ENCODE data around the gene ATRIP.

ATRIP gene

DNA sequence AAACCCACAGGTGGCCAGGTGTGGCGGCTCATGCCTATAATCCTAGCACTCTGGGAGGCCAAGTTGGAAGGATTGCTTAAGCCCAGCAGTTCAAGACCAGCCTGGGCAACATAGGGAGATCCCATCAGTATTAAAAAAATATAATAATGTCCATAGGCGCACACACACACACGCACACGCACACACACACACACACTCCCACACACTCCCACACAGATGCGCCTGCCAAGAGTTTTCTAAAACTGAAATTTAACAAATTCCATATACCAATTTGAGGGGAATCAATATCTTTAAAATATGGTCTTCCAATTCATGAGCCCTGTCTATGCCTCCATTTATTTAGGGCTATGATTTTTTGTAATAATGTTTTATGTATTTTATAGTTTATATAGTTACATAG lies 40.4 kb downstream of the ATRIP start:
- no peak overlapping the region for H3K4me3 ChIP-seq (ENCODE audit: low read depth, low read length)
- DNase-seq (ENCODE audit: low read depth): no peak
- TF ChIP-seq MYC (IDR thresholded peaks at IDR 0.05; ENCODE audit: low read depth, low read length) (no peak), POLR2A (IDR thresholded peaks at IDR 0.05; ENCODE audit: extremely low read depth, insufficient read length) (no peak)
- TF ChIP-seq, protein P1, sequence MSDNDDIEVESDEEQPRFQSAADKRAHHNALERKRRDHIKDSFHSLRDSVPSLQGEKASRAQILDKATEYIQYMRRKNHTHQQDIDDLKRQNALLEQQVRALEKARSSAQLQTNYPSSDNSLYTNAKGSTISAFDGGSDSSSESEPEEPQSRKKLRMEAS (IDR thresholded peaks at IDR 0.05; ENCODE audit: low read depth, low read length): no peak
- TF ChIP-seq, protein P2, sequence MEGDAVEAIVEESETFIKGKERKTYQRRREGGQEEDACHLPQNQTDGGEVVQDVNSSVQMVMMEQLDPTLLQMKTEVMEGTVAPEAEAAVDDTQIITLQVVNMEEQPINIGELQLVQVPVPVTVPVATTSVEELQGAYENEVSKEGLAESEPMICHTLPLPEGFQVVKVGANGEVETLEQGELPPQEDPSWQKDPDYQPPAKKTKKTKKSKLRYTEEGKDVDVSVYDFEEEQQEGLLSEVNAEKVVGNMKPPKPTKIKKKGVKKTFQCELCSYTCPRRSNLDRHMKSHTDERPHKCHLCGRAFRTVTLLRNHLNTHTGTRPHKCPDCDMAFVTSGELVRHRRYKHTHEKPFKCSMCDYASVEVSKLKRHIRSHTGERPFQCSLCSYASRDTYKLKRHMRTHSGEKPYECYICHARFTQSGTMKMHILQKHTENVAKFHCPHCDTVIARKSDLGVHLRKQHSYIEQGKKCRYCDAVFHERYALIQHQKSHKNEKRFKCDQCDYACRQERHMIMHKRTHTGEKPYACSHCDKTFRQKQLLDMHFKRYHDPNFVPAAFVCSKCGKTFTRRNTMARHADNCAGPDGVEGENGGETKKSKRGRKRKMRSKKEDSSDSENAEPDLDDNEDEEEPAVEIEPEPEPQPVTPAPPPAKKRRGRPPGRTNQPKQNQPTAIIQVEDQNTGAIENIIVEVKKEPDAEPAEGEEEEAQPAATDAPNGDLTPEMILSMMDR (IDR thresholded peaks at IDR 0.05; ENCODE audit: low read depth, low read length): no peak

DNA sequence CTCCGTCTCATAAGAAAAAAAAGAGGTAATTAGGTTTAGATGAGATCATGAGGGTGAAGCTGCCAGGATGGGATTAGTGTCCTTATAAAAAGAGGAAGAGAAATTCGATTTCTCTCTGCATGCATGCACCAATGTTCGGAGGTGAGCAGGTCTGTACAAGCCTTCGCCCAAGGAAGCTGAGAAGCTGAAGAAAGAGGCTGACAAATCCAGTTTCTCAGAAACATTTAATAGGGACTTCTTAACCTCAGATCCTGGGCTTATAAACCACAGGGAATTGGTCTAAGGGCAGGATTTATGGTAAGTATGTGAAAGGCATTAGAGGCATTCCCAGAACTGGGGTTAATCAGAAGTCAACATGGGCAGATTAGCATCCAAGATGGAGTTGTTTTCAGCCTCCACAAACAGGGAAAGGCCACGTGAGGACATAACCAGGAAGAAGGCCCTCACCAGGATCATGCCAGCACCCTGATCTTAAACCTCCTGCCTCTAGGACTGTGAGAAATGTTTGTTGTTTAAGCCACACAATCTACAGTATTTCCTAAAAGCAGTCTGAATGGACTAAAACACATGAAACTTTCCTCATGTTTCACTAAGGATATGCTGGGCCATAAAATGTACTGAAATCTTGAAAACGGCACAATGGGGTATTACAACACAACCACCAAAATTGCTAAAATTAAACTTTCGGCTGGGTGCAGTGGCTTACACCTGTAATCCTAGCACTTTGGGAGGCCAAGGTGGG lies 46.1 kb downstream of the ATRIP start:
- H3K4me3 ChIP-seq (ENCODE audit: low read depth, low read length): no peak overlapping the region
- TF ChIP-seq, protein P1 (IDR thresholded peaks at IDR 0.05; ENCODE audit: low read depth, low read length): no peak
- TF ChIP-seq, protein P2 (IDR thresholded peaks at IDR 0.05; ENCODE audit: low read depth, low read length): no peak
- TF ChIP-seq MYC (IDR thresholded peaks at IDR 0.05; ENCODE audit: low read depth, low read length): no peak
- no peak for TF ChIP-seq POLR2A (IDR thresholded peaks at IDR 0.05; ENCODE audit: extremely low read depth, insufficient read length)
- peak; percentile 32 for DNase-seq (ENCODE audit: low read depth)

DNA sequence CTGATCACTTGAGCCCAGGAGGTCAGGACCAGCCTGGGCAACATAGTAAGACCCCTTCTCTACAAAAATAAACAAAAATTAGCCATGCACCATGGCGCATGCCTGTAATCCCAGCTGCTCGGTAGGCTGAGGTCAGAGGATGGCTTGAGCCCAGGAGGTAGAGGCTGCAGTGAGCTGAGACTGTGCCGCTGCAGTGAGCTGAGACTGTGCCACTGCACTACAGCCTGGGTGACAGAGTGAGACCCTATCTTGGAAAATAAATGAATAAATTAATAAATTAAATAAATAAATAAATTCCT lies 46.6 kb downstream of the ATRIP start:
- DNase-seq (ENCODE audit: low read depth): no peak
- TF ChIP-seq, protein P1 (IDR thresholded peaks at IDR 0.05; ENCODE audit: low read depth, low read length): no peak
- TF ChIP-seq MYC (IDR thresholded peaks at IDR 0.05; ENCODE audit: low read depth, low read length) (no peak), POLR2A (IDR thresholded peaks at IDR 0.05; ENCODE audit: extremely low read depth, insufficient read length) (no peak)
- TF ChIP-seq, protein P2 (IDR thresholded peaks at IDR 0.05; ENCODE audit: low read depth, low read length): no peak
- H3K4me3 ChIP-seq (ENCODE audit: low read depth, low read length): no peak overlapping the region

DNA sequence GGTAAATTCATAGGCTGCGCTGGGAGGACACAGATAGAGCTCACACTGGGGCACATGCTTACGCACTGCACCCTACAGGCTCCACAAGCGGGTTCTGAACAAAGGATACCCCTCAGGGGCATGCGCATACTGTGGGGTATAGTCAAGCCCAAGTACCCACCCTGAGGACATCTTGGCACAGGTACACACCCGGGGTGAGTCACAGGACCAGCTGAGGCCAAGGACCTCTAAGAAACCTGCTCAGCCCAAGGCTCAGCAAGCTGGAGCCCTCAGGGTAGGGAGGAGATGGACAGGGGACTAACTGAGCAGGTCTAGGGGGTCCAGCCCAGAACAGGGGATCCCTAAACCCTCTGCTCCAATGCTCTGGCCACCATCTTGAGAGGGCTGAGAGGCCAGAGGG lies 54.1 kb downstream of the ATRIP start:
- H3K4me3 ChIP-seq (ENCODE audit: low read depth, low read length): no peak overlapping the region
- DNase-seq (ENCODE audit: low read depth): no peak
- no peak for TF ChIP-seq POLR2A (IDR thresholded peaks at IDR 0.05; ENCODE audit: extremely low read depth, insufficient read length)
- TF ChIP-seq, protein P2 (IDR thresholded peaks at IDR 0.05; ENCODE audit: low read depth, low read length): no peak
- TF ChIP-seq MYC (IDR thresholded peaks at IDR 0.05; ENCODE audit: low read depth, low read length): no peak
- TF ChIP-seq, protein P1 (IDR thresholded peaks at IDR 0.05; ENCODE audit: low read depth, low read length): no peak

DNA sequence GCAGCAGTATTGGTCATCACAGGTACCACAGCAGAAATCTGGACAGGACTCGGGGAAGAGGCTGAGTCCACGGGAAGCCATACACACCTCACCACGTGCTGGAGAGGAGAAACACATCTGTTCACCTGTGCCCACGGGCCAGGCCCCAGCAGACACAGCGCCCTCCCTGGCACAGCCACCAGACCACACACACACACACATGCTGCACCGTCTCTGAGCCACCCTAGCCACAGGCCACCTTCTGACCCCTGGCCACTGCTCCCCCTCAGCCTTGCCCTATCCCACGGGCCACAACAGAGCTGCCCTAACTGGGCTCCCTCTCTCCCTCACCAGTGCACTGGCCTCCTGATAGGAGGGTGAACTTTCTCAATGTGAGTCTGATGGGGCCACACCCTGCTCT lies 54.7 kb downstream of the ATRIP start:
- DNase-seq (ENCODE audit: low read depth): no peak
- no peak overlapping the region for H3K4me3 ChIP-seq (ENCODE audit: low read depth, low read length)
- no peak for TF ChIP-seq MYC (IDR thresholded peaks at IDR 0.05; ENCODE audit: low read depth, low read length)
- TF ChIP-seq, protein P1 (IDR thresholded peaks at IDR 0.05; ENCODE audit: low read depth, low read length): no peak
- no peak for TF ChIP-seq POLR2A (IDR thresholded peaks at IDR 0.05; ENCODE audit: extremely low read depth, insufficient read length)
- TF ChIP-seq, protein P2 (IDR thresholded peaks at IDR 0.05; ENCODE audit: low read depth, low read length): no peak

Measured in NB4 (cell line).